Measurements from ENCODE around the gene SHROOM4.

DNA sequence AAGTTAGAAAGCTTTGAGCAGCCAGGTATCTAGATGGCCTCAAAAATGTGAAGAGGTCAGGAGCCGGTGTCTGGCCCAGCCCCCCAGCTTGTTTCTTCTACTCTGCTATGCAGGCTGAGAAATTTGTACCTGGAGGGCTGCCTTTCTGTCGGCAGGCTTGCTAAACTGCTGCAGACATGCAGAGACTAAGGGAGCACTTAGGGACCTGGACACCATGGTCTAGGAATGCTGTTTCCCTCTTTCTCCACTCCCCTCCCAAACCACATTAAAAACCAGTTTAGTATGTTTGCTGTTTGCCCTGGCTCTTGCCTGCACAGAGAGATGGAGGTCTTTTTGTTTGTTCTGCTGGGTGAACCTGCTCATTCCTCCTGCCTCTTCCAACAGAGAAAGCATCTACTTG, 186.3 kb downstream of the SHROOM4 start:
- no peak for TF ChIP-seq TAF1 (IDR thresholded peaks at IDR 0.05; ENCODE audit: borderline replicate concordance, insufficient read depth, low read length)
- TF ChIP-seq, protein P1, sequence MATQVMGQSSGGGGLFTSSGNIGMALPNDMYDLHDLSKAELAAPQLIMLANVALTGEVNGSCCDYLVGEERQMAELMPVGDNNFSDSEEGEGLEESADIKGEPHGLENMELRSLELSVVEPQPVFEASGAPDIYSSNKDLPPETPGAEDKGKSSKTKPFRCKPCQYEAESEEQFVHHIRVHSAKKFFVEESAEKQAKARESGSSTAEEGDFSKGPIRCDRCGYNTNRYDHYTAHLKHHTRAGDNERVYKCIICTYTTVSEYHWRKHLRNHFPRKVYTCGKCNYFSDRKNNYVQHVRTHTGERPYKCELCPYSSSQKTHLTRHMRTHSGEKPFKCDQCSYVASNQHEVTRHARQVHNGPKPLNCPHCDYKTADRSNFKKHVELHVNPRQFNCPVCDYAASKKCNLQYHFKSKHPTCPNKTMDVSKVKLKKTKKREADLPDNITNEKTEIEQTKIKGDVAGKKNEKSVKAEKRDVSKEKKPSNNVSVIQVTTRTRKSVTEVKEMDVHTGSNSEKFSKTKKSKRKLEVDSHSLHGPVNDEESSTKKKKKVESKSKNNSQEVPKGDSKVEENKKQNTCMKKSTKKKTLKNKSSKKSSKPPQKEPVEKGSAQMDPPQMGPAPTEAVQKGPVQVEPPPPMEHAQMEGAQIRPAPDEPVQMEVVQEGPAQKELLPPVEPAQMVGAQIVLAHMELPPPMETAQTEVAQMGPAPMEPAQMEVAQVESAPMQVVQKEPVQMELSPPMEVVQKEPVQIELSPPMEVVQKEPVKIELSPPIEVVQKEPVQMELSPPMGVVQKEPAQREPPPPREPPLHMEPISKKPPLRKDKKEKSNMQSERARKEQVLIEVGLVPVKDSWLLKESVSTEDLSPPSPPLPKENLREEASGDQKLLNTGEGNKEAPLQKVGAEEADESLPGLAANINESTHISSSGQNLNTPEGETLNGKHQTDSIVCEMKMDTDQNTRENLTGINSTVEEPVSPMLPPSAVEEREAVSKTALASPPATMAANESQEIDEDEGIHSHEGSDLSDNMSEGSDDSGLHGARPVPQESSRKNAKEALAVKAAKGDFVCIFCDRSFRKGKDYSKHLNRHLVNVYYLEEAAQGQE (IDR thresholded peaks at IDR 0.05; ENCODE audit: insufficient read depth in 1 of 2, low read depth in 2 of 2, low read length in 2 of 2) = no peak
- no peak for TF ChIP-seq SIN3A (IDR thresholded peaks at IDR 0.05; ENCODE audit: borderline replicate concordance, insufficient read depth, low read length)
- TF ChIP-seq POLR2AphosphoS5 (IDR thresholded peaks at IDR 0.05; ENCODE audit: low read depth, low read length) = no peak
- no peak for TF ChIP-seq FOXP2 (optimal IDR thresholded peaks at IDR 0.05; ENCODE audit: borderline replicate concordance, extremely low read depth, extremely low read length, insufficient read depth)
